Activated CD4-positive, alpha-beta T cell treated with anti-CD3 and anti-CD28 coated beads for 1 hour (primary cell): ENCODE results near the gene MGAT5.

Experiments used
- DNase-seq: peaks from one replicate; pipeline ENCODE4 v3.0.0-alpha.2; 2020

MGAT5 gene

DNA sequence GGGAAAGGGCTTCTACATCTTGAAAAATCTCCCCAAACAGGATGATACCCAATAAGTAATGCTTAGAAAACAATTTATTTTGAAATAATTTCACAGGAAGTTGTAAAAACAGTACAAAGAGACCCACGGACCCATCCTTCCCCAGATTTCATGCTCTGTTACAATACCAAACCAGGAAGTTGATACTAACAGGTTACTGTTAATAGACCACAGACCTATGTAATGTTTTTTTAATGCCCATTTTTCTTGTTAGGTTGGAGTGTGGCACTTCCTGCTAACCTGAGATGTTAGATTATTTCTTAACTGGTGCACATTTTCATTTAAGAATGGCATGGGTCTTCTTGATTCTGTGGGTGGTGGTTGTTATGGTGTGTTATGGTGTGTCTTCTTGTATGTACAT, 21.4 kb upstream of the MGAT5 start:
- no peak for DNase-seq

DNA sequence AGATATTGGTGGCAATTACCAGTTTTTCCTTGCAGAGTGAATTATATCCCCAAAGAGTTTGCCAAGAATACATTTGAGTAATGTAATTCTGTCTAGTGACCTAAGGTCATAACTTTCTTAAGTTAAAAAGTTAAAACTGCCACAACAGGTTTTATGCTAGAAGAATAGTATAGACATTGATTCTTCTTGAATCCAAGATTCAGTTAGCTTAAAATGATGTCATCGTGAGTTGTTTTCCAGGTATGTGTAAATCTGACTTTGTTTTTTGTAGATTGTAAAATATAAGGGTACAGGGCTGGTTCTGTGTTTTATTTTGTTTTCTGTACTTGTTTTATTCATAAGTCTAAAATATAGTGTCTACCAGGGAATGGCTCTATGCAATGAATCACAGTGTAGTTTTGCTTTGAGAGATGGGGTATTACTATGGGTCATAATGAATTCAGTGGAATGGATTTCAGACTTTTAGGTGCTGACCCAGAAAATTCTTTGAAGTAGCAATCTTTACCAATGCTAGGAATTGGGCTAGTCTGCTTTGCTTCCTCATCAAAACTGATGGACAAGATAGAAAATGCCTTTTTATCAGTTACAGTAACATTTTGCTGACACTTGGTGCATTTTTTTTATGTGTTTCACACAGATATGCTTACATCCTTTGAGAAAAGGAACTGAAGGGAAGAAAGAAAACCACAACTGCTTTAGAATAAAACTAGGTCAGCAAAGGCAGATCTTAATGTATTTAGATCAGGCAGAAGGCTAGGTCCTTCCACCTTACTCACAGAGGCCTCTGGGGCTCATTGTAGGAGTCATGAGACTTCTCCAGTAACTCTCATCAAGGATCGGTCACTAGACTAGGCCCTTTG, 20.8 kb upstream of the MGAT5 start:
- no peak for DNase-seq

DNA sequence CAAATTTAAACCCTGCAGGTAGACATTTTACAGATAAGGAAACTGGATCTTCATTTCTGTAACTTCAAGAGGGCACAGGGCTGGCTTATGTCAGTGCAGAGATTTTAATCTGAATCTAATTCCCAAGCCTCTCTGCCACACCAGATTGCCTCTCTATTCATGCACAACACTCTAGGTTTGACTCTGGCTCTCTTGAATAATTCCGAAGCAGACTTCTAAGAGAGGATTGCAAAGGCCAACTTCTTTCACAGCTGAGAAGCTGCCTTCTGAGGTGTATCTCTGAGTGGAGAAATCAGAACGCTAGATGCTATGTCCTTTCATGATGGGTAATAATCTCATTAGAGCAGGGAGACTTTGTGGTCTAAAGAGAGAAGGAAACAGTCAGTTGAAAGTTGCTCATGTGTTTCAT, 20.1 kb upstream of the MGAT5 start:
- no peak for DNase-seq

DNA sequence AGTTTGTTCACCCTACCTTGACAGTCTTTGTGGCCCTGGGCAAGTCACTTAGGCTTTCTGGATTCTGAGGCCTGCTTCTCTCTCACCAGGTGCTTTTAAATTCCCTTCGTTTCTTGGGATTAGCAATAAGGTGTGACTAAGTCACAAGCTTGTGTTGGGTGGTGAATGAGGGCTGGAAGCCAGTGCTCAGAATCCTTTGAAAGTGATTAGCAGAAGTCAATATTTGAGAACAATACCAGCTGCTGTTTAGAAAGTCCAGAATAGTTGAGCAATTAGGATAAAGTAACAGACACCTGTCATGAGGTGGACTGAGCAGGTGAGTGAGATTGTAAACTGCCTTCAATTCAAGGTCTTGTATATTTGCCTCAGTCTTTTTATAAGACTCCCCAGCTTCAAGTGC, 19.3 kb upstream of the MGAT5 start:
- no peak for DNase-seq

DNA sequence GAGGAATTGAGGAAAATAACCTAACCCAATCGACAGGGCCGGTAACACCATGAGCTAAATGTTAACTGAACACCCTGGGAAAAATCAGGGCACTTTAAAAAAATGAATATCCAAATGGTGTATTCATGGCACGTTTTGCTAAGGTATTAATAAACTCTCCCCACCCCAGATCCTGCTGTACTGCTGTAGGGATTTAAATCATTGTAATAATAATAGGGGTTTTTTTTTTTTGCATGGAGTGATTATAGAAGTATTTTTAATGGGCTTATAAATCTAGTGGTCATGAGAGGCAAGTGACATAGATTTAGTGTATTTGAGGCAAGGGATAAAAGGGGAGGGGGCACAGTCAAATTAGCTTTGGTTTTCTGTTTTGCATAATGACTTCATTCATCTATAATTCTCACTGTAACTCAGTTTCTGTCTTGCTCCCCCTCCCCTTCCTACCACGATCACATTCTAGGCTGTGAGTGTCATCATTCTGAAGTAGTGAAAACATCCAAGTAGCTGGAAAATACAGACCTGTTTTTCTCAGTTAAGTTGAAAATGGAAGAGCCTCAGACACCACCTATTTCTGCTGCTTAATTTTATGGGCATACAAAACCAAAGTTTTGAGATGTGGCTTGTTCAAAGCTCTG, 18.2 kb upstream of the MGAT5 start:
- DNase-seq, result no peak

DNA sequence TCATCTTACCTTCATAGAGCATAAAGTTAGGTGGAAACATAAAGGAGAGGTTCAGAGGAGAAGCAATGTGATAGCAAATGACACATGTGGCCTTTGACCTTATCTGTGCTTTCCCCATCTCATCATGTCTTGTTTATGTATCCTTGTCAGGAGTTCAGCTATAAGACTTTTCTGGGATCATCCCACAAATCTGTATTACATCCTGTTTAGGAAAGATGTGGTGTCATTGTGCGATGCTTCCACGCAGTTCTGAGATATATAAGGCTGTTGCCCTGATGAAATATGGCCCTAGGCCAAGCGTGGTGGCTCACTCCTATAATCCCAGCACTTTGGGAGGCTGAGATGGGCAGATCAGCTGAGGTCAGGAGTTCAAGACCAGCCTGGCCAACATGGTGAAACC, 15.5 kb upstream of the MGAT5 start:
- DNase-seq, result no peak

DNA sequence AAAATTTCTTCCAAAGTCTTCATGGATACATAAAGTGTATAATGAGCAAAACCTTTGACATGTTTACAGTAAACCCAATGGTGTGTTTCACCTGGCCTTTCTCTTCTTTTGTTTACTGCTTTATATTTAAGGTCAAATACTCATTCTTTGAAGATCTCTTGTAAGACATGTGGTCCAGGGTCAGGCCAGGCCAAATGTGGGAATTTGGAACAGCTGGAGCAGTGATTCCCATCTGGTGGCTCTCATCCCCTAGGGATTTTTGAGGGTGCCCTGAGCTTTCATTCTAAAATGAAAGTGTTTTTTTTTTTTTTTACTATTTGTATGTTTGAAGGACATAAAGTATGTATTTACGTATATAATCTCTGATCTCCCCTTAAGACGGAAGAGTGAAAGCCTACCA, 13.8 kb upstream of the MGAT5 start:
- DNase-seq, result no peak

DNA sequence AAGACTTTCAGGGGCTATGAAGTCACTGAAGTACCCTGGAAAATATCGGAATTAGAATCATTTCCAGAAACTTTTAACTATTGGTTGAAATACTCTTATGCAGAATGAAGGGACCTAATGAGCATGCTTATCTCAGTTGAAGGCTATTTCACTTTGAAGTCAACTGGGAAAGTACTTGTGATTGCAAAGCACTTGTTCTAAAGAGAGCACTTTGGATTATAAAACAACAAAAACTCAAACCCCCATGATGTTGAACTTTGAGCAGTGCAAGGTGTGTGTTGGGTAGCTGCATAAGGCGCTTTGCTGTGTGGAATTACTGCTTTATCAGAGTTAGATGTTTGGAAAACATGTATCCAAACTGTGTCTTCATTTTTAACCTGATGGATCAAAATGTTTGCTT, 12.0 kb upstream of the MGAT5 start:
- no peak for DNase-seq

DNA sequence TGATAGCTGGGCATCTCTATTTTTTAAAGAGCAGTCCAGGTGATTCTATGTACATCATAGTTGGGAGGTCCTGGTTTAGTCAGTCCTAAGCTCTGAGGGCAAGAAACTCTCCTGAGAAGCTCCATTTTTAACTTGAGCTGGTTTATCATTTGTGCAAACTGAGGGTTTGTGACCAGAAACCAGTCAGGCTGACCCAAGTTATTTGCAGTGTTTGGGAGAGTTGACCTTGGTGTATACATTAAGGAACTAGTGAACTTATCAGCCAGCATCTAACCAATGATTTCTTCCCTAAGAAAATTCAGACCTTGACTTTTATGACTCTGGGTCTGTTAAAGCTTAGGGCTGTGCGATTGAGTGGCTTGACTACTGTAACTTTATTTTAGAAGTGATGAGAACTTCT, 10.6 kb upstream of the MGAT5 start:
- DNase-seq, result no peak

DNA sequence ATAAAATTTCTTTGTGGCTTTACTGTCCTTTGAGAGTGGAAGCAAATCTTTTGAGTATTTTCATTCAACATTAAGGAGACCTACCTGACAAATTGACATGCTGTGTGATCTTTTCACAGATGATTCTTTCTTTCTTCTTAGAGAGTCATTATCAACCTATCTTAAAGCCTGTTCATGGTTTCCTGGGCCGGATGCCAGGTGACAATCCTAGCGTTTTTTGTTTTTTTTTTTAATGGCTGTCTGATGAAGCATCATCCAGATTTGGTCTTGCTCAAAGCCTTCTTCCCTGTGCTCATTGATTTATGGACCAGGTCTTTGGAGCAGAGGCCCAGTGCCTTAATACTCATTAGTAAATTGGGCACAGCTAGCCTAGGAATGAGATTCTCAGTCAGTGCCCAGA, 9.8 kb upstream of the MGAT5 start:
- no peak for DNase-seq

DNA sequence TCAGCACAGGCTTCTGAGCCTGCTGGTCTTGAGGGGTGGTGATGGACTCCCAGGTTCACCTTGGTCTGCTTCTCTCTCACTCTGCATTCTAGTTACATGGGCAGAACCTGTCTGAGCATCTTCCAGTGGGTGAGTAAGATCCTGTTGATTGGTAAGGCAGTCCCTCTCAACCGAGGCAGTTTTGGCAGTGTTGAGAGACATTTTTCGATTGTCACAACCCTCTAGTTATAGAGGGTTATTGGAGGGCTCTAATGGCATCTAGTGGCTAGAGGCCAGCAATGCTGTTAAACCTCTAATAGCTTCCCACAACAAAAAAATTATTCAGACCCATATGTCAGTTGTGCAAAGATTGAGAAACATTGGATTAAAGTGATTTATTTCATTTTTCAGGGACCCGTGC, 9.3 kb upstream of the MGAT5 start:
- no peak for DNase-seq

DNA sequence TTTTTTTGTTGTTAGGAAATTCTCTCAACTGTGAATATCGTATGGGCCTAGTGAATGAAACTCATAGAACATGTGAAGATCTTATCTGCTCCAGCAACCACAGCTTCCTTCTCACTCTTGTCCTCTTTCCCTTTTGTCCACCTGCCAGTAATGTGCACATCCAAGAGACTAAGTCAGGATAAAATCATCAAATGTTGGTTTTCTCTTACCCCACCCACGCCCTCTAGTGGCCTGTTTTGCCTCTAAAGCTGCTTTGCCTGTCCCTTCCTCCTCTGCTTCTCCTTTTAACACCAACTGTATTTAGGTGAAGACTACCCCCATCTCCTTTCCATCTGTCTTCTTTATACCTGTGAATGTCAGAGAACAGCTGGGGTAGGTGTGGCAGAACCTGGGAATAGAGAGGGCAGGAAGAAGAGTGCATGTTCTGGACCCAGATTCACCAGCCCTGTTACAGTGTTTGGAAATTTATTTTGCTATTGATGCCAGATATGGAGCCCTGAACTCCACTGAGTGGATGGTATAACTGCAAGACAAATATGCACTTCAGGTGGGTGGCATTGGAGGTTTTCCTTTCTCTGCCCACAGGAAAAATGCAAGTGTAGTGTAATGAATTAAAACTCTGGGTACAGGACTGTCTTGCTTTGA, 8.4 kb upstream of the MGAT5 start:
- DNase-seq, result peak; percentile 62

DNA sequence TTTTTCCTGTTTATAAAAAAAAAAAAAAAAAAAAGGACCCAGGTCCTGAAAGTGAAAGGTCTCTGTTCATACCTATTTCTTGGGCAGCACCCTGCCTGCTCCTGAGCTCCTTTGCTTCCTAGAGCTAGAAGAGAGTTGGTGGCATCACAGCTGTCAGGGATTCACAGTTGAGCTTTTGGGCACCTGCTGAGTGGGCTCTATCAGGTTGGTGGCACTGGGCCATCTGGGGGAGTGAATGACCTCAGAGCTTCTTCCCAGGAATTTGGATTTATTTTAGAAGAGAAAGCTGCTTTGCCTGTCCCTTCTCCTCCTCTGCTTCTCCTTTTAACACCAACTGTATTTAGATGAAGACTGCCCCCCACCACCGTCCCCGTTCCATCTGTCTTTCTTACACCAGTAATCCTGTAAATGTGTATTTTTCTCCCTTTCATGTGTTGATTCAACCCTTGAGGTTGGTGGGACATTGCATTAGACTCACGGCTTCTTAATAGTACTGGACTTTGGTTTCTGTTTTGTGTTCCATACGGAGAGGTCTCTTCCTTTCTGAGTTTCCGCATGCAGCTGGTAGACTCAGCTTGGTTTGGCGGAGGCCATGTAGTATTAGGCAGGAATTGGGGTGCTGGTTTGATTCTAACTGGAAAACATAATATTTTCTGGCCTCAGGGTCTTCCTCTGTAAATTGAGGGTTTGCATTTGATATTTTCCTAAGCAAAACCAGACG, 7.6 kb upstream of the MGAT5 start:
- DNase-seq, result no peak

DNA sequence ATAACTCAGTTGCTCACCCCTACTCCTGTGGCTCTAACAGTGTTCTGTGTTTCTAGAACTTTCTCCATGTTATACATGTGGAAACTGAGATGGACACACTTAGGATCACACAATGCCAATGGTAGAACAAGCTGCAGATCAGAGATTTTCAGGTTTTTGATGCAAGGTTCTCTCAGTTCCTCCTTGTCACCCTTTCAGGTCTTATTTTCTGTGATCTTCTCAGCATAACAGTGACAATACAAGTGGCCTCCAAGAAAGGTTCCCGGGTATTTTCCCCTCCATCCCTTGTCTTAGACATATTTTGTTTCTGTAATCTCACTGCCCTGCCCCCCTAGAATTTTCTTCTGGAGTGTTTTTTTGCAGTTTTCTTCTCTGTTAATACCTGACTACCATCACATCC, 6.2 kb upstream of the MGAT5 start:
- no peak for DNase-seq

DNA sequence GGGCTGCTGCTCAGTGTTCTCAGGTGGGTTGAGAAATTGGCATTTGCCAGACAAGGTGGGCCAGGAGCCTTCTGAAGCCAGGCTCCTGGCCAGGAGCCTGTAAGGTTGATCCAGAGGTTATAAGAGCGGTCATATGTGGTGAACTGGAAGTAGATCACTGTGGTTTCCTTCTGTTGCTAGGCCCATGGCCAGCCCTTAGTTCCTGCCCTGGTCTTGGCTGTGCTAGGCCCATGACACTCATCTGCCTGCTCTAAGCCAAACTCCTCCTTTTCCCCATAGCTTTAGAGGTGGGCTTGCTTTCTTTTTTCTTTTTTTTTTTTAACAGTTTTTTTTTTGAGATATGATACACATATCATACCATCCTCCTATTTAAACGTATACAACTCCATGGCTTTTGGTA, 5.0 kb upstream of the MGAT5 start:
- no peak for DNase-seq

DNA sequence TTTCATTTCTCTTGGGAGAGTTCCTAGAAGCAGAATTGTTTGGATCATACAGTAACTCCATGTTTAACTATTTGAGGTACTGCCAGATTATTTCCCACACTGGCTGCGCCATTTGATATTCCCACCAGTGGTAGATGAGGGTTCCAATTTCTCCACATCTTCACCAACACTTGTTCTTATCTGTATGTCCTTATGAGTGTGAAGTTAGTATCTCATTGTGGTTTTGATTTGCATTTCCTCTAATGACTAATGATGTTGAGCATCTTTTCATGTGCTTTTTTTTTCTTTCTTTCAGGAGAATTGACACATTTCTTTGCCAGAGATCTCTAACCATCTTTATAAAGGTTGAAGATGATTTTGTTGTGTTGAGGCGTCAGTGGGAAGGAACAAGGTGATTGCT, 4.1 kb upstream of the MGAT5 start:
- no peak for DNase-seq

DNA sequence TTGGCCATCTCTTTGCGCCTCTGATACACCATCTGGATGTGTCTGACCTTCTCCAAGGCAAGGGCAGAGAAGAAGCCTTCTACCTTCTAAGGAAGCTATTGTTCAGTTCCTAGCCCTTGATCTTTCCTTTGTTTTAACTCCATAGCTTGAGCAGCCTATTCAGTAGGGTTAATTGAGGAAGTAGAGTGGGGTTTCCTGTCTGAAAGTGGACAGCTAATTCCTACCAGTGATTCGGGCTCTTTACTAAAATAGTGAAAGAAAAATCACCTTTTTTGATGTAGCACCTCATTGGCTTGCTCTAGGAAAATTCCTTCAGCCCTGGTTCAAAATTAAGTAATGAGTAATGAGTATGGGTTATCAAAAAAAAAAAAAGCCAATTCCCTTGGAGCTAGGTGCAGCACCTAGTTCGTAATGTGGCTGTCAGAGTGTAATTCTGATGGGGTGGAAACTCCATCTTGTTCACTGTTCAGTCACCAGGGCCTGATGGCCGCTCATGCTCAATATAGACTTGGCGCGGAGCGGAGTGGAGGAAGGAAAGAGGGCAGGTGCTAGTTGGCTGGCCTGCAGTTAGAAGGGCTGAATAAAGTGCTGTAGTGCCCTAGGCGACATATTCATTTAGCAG, 2.9 kb upstream of the MGAT5 start:
- DNase-seq, result no peak

DNA sequence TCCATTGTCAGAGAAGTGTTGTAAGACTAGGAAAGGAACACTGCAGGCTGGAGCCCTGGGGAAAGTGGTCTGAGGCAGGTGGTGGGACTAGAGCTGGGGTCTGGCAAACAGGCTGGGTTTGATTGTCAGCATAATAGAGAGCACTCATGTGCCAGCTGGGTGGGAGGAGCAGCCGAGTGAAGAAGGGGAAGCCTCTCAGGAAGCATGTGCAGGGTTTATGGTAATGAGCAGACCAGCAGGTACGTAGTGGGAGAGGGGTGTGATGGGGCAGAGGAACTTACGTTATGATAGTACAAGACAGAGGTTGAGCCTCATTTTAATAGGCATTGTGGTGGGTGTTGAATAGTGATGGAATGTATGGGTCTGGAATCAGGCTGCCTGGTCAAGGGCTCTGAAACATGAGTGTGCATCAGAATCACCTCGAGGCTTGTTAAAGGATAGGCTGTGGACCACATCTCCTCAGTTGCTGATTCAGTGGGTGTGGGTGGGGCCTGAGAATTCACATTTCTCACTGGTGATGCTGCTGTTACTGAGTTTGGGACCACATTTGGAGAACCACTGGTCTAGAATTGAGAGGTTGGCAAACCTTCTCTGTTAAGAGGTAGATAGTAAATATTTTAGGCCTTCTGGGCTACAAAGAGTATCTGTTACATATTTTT, 1.7 kb upstream of the MGAT5 start:
- no peak for DNase-seq

DNA sequence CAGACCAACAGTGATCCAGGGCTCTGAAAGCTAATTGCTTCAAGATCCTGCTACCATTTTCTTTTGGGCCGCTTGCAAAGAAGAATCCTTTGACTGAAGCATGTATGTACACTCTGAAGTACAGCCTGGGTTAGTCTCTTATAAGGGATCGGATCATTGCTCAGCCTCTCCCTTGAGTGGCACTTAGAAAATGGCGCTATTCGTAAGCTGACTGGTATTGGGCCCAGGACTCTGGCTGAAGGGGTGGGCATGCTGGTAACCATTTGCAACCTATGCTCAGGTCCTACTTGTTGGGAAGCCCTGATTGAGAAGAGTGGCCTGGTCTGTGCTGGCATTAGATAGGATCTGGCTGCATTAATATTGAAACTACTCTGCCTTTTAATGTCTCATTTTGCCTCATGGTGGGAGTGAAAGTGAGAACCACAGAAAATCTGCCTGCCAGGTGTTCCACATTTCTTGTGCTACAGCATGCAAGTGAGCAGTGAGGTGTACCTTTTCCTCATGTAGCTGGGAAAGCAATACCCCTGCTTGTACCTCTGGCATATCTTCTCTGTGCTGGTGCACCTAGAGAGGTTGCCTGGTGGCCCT, 661 bp upstream of the MGAT5 start:
- DNase-seq, result no peak

DNA sequence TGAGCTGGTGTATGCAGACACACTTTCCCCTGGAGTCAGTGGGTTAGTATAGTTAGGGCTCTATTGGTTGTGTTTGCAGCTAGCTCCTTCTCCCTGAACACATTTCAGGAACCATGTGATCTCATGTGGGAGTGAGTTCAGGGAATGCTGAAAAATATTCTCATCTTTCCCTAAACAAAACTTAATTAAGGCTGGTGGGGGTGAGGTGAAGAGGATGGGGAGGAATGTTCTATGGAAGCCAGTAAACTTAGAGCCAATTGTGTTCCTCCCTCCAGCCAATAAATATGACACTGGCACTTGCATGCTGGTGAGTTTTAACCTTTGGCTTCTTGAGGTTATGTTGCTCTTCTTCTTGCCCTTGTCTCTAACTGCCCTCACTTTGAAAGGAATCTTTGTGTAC, 952 bp downstream of the MGAT5 start:
- DNase-seq, result no peak

DNA sequence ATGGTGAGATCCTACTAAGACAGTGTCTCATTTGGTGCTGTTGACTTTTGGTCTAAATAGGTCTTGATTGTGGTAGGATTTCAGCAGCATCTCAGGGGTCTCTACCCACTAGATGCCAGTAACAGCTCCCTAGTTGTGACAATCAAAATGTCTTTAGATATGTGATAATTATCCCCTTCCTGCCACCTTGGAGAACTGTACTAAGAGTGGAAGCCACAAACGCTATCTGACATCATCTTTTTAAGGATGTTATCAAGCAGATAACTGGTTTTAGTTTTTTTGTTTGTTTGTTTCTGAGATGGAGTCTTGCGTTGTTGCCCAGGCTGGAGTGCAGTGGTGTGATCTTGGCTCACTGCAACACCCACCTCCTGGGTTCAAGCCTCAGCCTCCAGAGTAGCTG, 3.1 kb downstream of the MGAT5 start:
- DNase-seq, result no peak

DNA sequence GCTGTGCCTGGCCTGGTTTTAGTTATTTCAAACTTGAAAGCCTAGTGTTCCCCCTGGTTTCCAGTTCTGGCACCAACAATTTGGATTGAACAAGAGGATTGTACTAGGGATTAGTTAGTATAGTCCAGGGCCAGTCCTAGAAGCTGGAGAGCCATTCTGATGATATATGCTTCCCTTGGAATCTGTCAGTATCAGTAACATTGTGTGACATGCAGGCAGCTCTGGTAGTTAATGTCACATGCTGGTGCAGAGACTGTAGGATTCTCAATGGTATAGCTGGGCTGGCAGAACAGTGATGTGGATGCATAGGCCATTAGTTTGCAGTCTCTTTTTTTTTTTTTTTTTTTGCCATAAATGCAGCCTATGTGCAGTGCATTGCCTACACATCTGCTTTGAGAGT, 3.6 kb downstream of the MGAT5 start:
- DNase-seq, result no peak
